Measurements from ENCODE around the gene XYLT1. TPM values are rescaled to one million over a fixed set of nuclear protein-coding genes. Genes with fewer than 3 reads are reported as not detected.

Gene XYLT1
- total RNA-seq, 1 donor from 2014 or later: 12.3 TPM

GRCh38 chr16:17379121-17379571 is 91.6 kb downstream of the XYLT1 start:
- no peaks in the 10 kb centered on the region for H3K27me3 Mint-ChIP-seq
- no peaks in the 10 kb centered on the region for H3K9me3 Mint-ChIP-seq (ENCODE audit: low read depth)
- H3K27ac Mint-ChIP-seq: no peak overlapping the region
- TF ChIP-seq CTCF (IDR thresholded peaks at IDR 0.05; ENCODE audit: unreplicated experiment): no peak
- H3K4me1 Mint-ChIP-seq (ENCODE audit: low read depth): peaks cover 18% of the 10 kb centered on the region
- no peaks in the 10 kb centered on the region for H3K36me3 Mint-ChIP-seq (ENCODE audit: insufficient read depth)
- no peak for DNase-seq (ENCODE audit: low spot score, unreplicated experiment)
- no peak overlapping the region for H3K4me3 Mint-ChIP-seq (ENCODE audit: low read depth)

DNA sequence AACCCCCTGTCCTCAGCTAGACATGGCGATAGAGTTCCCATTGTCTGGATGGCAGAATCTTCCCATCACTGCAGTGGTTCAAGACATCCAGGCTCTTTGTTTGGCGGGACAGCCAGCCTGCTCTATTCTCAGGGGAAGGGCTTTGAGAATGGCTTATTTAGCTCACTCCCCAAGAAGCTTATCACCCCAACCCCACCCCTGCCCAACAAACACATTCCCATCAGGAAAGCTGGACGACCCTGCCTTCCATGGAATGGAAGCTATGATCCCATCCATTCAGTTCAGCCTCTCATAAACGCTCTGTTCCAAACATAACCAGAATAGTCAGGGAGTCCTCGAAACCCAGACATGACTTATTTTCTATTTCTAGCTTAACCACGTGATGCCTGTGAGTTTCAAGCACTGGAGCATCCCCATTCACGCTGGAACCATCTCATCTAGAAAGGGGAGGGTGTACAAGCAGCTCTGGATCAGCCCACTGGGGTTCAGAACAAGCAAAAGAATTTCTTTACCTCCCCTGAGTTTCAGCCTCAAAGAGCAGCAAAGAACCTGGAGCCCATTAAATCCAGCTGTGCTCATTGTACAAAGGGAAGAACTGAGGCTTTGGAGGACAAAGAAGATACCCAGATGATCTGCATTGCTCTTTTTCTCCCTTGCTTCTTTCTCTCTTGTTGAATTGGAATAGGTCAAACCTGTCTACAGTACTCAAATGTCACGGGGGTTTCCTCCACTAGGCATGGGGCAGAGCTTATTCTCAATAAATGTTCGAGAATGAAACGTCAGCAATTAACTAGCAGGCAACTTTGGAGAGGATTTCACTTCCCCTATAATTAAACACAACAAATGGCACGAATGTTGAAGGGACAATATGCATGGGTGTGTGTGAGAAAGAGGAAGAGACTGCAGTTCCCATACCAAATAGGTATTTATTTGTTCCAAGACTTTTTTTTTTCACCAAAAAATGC is 93.1 kb downstream of the XYLT1 start:
- H3K4me1 Mint-ChIP-seq (ENCODE audit: low read depth): peaks cover 17% of the 10 kb centered on the region

DNA sequence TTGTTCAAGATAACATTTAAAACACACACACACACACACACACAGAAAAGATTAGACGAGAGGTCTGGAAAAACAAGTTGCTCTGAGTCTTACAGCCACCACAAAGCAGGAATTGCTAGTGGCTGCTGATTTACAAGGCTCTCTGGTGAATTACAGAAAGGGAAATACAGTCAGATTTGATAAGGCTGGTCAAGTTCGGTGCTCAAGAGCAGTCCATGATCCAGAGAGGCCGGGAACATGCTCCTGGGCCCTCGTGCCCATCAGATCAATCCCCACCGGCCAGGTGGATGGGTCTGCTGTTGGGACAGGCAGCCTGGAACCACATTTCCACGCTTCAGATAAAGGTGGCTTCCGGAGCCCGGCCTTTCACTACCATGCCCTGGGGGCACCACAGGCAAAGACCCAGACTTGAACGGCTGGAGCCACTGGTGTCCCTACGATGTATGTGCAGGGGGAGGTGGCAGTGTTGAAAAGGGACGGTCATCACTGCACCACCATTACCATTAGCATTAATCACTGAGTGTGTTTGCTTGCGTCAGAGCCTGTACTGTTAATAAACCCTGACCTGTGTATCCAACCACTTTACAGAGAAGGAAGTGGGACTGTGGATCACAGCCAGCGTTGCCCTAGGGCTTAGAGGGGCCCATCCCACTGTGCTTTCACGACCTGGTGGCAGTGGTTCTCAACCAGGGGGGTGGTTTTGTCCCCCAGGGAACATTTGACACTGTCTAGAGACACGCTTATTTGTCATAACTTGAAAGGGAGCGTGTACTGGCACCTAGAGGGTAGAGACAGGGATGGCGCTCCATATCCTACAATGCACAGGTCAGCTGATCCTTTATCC is 95.1 kb downstream of the XYLT1 start:
- H3K36me3 Mint-ChIP-seq (ENCODE audit: insufficient read depth): no peaks in the 10 kb centered on the region
- DNase-seq (ENCODE audit: low spot score, unreplicated experiment): no peak
- H3K9me3 Mint-ChIP-seq (ENCODE audit: low read depth): no peaks in the 10 kb centered on the region
- no peaks in the 10 kb centered on the region for H3K27me3 Mint-ChIP-seq
- peaks cover 13% of the 10 kb centered on the region for H3K4me1 Mint-ChIP-seq (ENCODE audit: low read depth)
- no peak for TF ChIP-seq CTCF (IDR thresholded peaks at IDR 0.05; ENCODE audit: unreplicated experiment)
- peak overlapping the region; percentile 17 for H3K27ac Mint-ChIP-seq
- H3K4me3 Mint-ChIP-seq (ENCODE audit: low read depth): no peak overlapping the region

More for the DNA sequence above, 93.1 kb downstream of the XYLT1 start:
- no peak for DNase-seq (ENCODE audit: low spot score, unreplicated experiment)
- no peaks in the 10 kb centered on the region for H3K36me3 Mint-ChIP-seq (ENCODE audit: insufficient read depth)
- H3K27me3 Mint-ChIP-seq: no peaks in the 10 kb centered on the region
- TF ChIP-seq CTCF (IDR thresholded peaks at IDR 0.05; ENCODE audit: unreplicated experiment): no peak
- H3K9me3 Mint-ChIP-seq (ENCODE audit: low read depth): no peaks in the 10 kb centered on the region
- H3K4me3 Mint-ChIP-seq (ENCODE audit: low read depth): no peak overlapping the region
- no peak overlapping the region for H3K27ac Mint-ChIP-seq

- Mint-ChIP-seq H3K4me1 (ENCODE audit: low read depth) (peaks cover 14% of the 10 kb centered on the region), H3K27me3 (no peaks in the 10 kb centered on the region)
These were observed 96.0 kb downstream of the XYLT1 start for GRCh38 chr16:17374668-17375255.

More at GRCh38 chr16:17374668-17375255, 96.0 kb downstream of the XYLT1 start:
- Mint-ChIP-seq H3K27ac (no peak overlapping the region), H3K4me3 (ENCODE audit: low read depth) (no peak overlapping the region), H3K36me3 (ENCODE audit: insufficient read depth) (no peaks in the 10 kb centered on the region), H3K9me3 (ENCODE audit: low read depth) (no peaks in the 10 kb centered on the region)
- no peak for TF ChIP-seq CTCF (IDR thresholded peaks at IDR 0.05; ENCODE audit: unreplicated experiment)
- DNase-seq (ENCODE audit: low spot score, unreplicated experiment): no peak
